HG02571 (cell line): Measurements from ENCODE around the gene RFX4.

Source experiments
- ATAC-seq: cut with Tn5 transposase; IDR thresholded peaks from one replicate; pipeline ENCODE4 v1.9.1; 2021; ENCODE audit warnings: mild to moderate bottlenecking, moderate library complexity; ENCODE audit not compliant: unreplicated experiment

Gene RFX4

DNA sequence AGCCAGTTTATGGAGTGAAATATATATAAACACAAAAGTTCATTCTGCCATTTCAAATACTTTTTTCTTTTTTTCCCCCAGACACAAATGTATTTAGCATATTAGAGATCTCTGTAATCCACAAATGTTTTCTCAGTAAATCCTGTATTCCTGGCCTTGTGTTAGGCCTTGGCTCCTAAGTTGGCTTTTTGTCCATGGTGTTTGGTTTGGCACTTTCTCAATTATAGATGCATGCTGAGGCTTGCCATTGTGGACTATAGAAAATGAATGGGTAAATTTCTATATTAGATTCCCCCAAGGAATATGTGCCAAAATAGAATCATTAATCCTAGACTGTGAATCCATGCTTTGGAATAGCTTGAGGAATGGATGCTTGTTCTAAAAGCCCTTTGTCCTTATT lies 208.7 kb downstream of the RFX4 start:
- no peak for ATAC-seq

DNA sequence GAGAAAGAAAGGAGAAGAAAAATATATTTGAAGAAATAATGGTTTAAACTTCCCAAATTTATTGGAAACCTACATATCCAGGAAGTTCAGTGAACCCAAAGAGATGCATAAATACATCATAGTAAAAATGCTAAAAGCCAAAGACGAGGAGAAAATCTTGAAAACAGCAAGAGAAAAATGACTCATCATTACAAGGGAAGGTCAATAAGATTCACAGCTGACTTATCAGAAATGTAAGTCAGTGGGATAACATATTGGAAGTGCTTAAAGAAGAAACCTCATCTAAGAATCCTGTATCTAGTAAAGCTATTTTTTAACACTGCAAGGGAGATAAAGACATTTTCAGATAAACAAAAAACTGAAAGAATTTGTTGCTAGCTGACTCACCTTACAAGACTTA lies 211.6 kb downstream of the RFX4 start:
- no peak for ATAC-seq

DNA sequence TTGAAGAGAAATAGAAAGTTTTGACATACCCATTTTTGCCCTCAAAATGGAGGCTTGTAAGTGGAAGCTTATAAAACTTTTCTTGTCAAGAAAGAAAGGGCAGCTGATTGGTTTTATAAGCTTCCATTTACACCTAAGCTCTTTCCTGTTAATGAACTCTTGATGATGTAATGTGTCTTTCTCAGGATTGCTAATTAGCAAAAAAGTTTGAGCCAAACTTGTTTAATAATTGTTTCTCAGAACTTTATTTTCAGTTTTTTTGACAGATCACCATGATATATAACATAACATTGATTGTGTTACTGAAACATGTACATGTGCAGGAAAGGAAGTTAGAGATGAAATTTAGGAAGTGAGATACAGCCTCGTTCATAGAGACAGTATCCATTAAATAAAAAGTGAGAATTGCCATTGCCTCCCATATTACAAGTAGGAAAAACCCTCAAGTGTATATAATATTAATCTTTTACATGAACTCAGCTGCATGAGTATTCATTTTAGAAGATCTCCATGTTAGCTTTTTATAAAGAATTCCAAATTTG lies 218.4 kb downstream of the RFX4 start:
- ATAC-seq: no peak

- ATAC-seq: no peak
Observed at GRCh38 chr12:106801830-106802533, 219.2 kb downstream of the RFX4 start.

DNA sequence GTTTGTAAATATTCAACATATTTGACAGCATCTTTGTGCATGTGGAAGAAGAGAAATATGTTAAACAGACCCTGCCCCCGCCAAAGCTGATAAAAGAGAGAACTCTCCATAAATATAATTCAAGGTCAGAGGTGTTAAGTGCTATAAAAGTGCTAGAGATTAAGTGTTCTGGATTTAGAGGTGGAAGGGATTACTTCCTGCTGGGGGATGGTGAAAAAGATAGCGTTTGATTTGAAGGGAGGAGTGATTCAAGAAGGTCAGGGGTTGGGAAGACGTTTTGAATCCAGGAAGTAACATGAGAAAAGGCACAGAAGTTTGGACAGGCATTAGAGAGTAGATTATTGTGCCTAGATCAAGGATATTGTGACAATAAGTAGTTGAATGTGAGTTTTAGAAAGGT lies 221.9 kb downstream of the RFX4 start:
- no peak for ATAC-seq
